Body of pancreas (tissue), 4 donors: ENCODE results near the gene CHADL. TPM values are rescaled to one million over a fixed set of nuclear protein-coding genes. Genes with fewer than 3 reads are reported as not detected.

Source experiments
- ATAC-seq: fragments of 150-250 bp; one replicate; pipeline ENCODE4 v1.9.1; 2016
- DNase-seq, 4 donors: peaks; one replicate each; pipeline ENCODE4 v3.0.0-alpha.2; 2019
- H3K27ac ChIP-seq, 4 donors: fragments of 200-600 bp; sonication (generic); 1 replicate in 3 of 4; 2 replicates in 1 of 4; pipeline versions ENCODE4 v1.5.1 to v1.6.1; 2016 to 2019; ENCODE audit warnings: mild to moderate bottlenecking in 1 of 4, mixed read lengths in 1 of 4, moderate library complexity in 1 of 4
- H3K27me3 ChIP-seq, 2 donors: fragments of 200-600 bp; sonication (generic); one replicate each; pipeline ENCODE4 v1.6.0; 2016; ENCODE audit warnings: mild to moderate bottlenecking in 1 of 2
- H3K36me3 ChIP-seq, 2 donors: fragments of 200-600 bp; sonication (generic); replicated peaks in 1 of 2; 2 replicates each; pipeline ENCODE4 v1.5.1; 2016; ENCODE audit warnings: low read depth in 2 of 2; ENCODE audit not compliant: insufficient read depth in 1 of 2
- H3K4me1 ChIP-seq: fragments of 200-600 bp; sonication (generic); one replicate; pipeline ENCODE4 v1.6.0; 2016
- H3K4me3 ChIP-seq, 2 donors: fragments of 200-600 bp; sonication (generic); 1 replicate in 1 of 2; 2 replicates in 1 of 2; pipeline ENCODE4 v1.5.1; 2016 to 2019
- H3K9me3 ChIP-seq, 3 donors: fragments of 200-600 bp; sonication (generic); 1 replicate in 2 of 3; 2 replicates in 1 of 3; pipeline ENCODE4 v1.5.1; 2016
- CTCF ChIP-seq, 7 experiments: fragments of 450-650 bp in 4 of 7; fragments of 200-600 bp in 3 of 7; sonication (generic) in 3 of 7; IDR thresholded peaks; one replicate each; pipeline ENCODE4 v1.5.1; 2016 to 2019; ENCODE audit warnings: antibody characterized with exemption in 7 of 7
- POLR2A ChIP-seq, 3 donors: fragments of 450-650 bp; IDR thresholded peaks; one replicate each; pipeline ENCODE4 v1.6.1; 2016; ENCODE audit warnings: antibody characterized with exemption in 3 of 3, mild to moderate bottlenecking in 2 of 3
- WGBS, 2 donors: methylation state at CpG; one replicate each; pipeline ENCODE4 v1.1.5; 2017; 5-methylcytosine and 5-hydroxymethylcytosine counted together
- intact Hi-C: fragments of 100-400 bp; cut with DNase I; formaldehyde crosslinking; loops from one replicate; pipeline ENCODE4 v1.15.1; 2023
- total RNA-seq, 2 donors: library from RNA; depleted of rRNA; stranded (reverse); fragments of >200 nt; gene quantifications; one replicate each; pipeline ENCODE4 v1.1.0, GENCODE V29; 2016

CHADL gene
- total RNA-seq, 2 donors from 2014 or later = 1.8 to 6.3 TPM

- Histone ChIP-seq H3K27ac (no peak overlapping the region), H3K27me3 (no peaks in the 10 kb centered on the region), H3K9me3 (no peaks in the 10 kb centered on the region), H3K36me3 (peaks cover 0 to 14% of the 10 kb centered on the region in 2 donors), H3K4me1 (peaks cover 9% of the 10 kb centered on the region), H3K4me3 (no peak overlapping the region)
- no peak for DNase-seq
- no peak for ATAC-seq
- intact Hi-C loops = no loop called here
- TF ChIP-seq POLR2A (IDR thresholded peaks at IDR 0.05) = no peak
- TF ChIP-seq CTCF (IDR thresholded peaks at IDR 0.05) = no peak
- WGBS, 2 donors = 69% methylated on average over 3 of the region's 3 CpGs
Observed at GRCh38 chr22:41280065-41280464, 39.3 kb upstream of the CHADL start.

DNA sequence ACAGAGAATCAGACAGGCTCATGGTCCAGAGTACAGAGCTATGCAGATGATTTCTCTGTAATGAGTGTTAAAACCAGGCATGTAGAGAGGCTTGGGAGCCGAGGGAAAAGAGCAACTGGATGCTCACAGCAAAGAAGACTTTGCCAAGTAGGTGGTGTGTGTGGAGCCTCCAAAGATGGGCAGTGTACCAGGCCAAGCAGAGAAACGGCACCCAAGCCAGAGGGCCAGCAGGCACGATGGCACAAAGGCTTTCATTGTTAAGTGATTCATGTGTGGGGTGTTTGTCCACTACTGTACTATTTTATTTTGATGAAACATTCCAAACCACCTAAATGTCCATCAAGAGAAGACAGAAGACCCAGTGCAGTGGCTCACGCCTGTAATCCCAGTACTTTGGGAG, 34.1 kb upstream of the CHADL start:
- Histone ChIP-seq H3K27me3 (no peaks in the 10 kb centered on the region), H3K9me3 (no peaks in the 10 kb centered on the region), H3K36me3 (peaks cover 0 to 26% of the 10 kb centered on the region in 2 donors), H3K4me3 (no peak overlapping the region), H3K4me1 (no peaks in the 10 kb centered on the region), H3K27ac (no peak overlapping the region)
- 72 to 76% methylated on average over 4 of the region's 4 CpGs for WGBS, 2 donors
- intact Hi-C loops = no loop called here
- no peak for DNase-seq
- ATAC-seq = no peak
- TF ChIP-seq POLR2A (IDR thresholded peaks at IDR 0.05) (no peak), CTCF (IDR thresholded peaks at IDR 0.05) (no peak)

DNA sequence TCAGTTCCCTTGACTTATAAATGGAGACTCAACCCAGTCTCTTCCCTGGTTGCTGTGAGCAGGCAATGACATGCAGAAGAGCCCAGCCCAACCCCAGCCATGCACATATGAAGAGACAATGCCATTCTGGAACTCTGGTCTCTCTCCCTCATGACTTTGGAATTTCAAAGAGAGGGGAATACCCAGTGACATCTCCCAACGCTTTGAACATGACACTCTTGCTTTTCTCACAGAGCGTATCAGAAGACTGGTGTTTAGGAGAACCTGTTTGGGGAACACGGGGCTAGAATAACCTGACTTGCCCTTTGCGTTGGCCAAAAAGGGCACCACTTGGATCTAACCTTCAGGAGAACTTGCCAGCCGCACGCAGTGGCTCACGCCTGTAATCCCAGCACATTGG, 32.4 kb upstream of the CHADL start:
- Histone ChIP-seq H3K27ac (no peak overlapping the region), H3K4me3 (no peak overlapping the region), H3K9me3 (no peaks in the 10 kb centered on the region), H3K36me3 (peaks cover 0 to 30% of the 10 kb centered on the region in 2 donors), H3K27me3 (no peaks in the 10 kb centered on the region), H3K4me1 (no peaks in the 10 kb centered on the region)
- TF ChIP-seq CTCF (IDR thresholded peaks at IDR 0.05) (no peak), POLR2A (IDR thresholded peaks at IDR 0.05) (no peak)
- 95 to 97% methylated on average over 7 of the region's 7 CpGs for whole genome bisulfite sequencing, 2 donors
- ATAC-seq = no peak
- no peak for DNase-seq
- intact Hi-C loops = no loop called here

DNA sequence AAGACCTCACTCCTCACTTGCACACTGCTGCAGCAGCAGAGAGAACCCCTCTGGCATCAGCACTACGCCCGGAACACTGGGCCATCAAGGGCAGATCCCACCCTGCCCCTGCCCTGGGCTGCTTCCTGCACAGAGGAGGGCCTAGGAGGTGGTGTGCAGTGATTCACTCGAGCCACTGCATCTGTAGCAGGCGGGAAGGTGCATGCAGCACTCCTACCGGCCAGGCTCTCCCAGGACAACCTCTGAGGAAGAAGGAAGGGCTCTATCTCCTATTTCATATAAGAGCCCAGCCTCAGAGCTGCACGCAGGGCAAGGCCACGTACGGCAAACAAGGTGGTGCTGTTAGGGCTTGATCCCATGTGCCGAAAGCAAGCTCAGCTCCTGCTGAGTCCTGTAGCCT, 31.1 kb upstream of the CHADL start:
- intact Hi-C loops = no loop called here
- TF ChIP-seq CTCF (IDR thresholded peaks at IDR 0.05) (no peak), POLR2A (IDR thresholded peaks at IDR 0.05) (no peak)
- H3K27ac ChIP-seq = no peak overlapping the region
- WGBS, 2 donors = 97 to 100% methylated on average over 1 to 9 of the region's 9 CpGs
- H3K9me3 ChIP-seq = no peaks in the 10 kb centered on the region
- no peaks in the 10 kb centered on the region for H3K4me1 ChIP-seq
- no peak for DNase-seq
- no peak overlapping the region for H3K4me3 ChIP-seq
- H3K36me3 ChIP-seq = peaks cover 0 to 35% of the 10 kb centered on the region in 2 donors
- H3K27me3 ChIP-seq = no peaks in the 10 kb centered on the region
- no peak for ATAC-seq

DNA sequence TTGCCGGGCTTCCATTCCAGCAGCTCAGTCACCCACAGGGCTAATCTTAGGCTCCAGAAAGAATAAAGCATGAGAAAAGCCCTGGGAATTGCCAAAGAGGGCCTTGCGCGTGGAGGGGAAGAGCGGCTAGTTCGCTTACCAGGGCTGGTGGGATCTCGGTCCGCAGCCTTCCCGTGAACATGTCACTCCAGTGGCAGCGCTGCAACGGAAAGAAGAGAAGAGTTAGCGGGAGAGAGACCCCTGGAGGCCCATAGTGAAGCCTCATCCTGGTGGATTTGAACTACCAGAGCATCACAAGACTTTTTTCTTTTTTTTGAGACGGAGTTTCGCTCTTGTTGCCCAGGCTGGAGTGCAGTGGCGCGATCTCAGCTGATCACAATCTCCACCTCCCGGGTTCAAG, 27.2 kb upstream of the CHADL start:
- TF ChIP-seq CTCF (IDR thresholded peaks at IDR 0.05) (no peak), POLR2A (IDR thresholded peaks at IDR 0.05) (no peak)
- ATAC-seq = no peak
- H3K27ac ChIP-seq = no peak overlapping the region
- no peaks in the 10 kb centered on the region for H3K4me1 ChIP-seq
- H3K36me3 ChIP-seq = peaks cover 15 to 38% of the 10 kb centered on the region in 2 donors
- no peak for DNase-seq
- H3K9me3 ChIP-seq = no peaks in the 10 kb centered on the region
- 92 to 99% methylated on average over 16 of the region's 16 CpGs for WGBS, 2 donors
- no peak overlapping the region for H3K4me3 ChIP-seq
- no peaks in the 10 kb centered on the region for H3K27me3 ChIP-seq
- intact Hi-C loops = no loop called here
